Measurements from ENCODE around the gene C6orf120. TPM values are rescaled to one million over a fixed set of nuclear protein-coding genes. Genes with fewer than 3 reads are reported as not detected.

Gene C6orf120
- total and polyA plus RNA-seq, 2 donors (not counting 3 experiments of a cell fraction or from before 2014, with no cell fraction given), result 13.8 to 30.1 TPM

GRCh38 chr6:169719117-169719516 lies 17.2 kb downstream of the C6orf120 start:
- no peak overlapping the region for H3K27ac ChIP-seq (ENCODE audit: insufficient read depth, low read depth, low read length)
- FAIRE-seq (no peak), DNase-seq (ENCODE audit: low read depth, low spot score) (no peak)
- H3K4me3 ChIP-seq (replicated peaks in 1 of 3; ENCODE audit: insufficient read depth in 1 of 3, low read depth in 1 of 3, low read length in 3 of 3), result no peak overlapping the region
- no peak overlapping the region for H3K9ac ChIP-seq (replicated peaks; ENCODE audit: extremely low read depth, insufficient read depth, low read length)
- no peaks in the 10 kb centered on the region for H3K27me3 ChIP-seq (ENCODE audit: control insufficient read depth in 2 of 2, insufficient read depth in 2 of 2, low read length in 2 of 2)
- H3K36me3 ChIP-seq (ENCODE audit: control insufficient read depth in 2 of 2, extremely low read depth in 1 of 2, insufficient read depth in 2 of 2, low read length in 2 of 2), result peaks cover under 1 to 8% of the 10 kb centered on the region in 2 experiments
- peaks cover 40% of the 10 kb centered on the region for H3K79me2 ChIP-seq (ENCODE audit: control insufficient read depth, insufficient read depth, low read length)
- H3K9me3 ChIP-seq (replicated peaks; ENCODE audit: control insufficient read depth, insufficient read depth, low read length), result no peaks in the 10 kb centered on the region
- intact Hi-C loops (cut with micrococcal nuclease) (no loop called here), dilution Hi-C loops (cut with MboI; ENCODE audit: extremely low pct_ligation_motif_present, low sequenced_read_pairs) (no loop called here)
- H3K9me1 ChIP-seq (replicated peaks; ENCODE audit: control insufficient read depth, extremely low read depth, insufficient read depth, low read length), result no peaks in the 10 kb centered on the region
- no peaks in the 10 kb centered on the region for H4K20me1 ChIP-seq (replicated peaks; ENCODE audit: control insufficient read depth, extremely low read depth, insufficient read depth, low read length)
- no TSS peak for BruUV-seq (replicated peaks)
- H3K4me2 ChIP-seq (ENCODE audit: insufficient read depth, low read length), result no peak overlapping the region
- ChIA-PET POLR2A (no interaction called here), CTCF (interaction anchor here (1.2 to 3.4 kb wide), 4 partner anchors 10 to 207 kb away, joined by 3 to 17 read pairs (median 6); no protein-coding TSS in a partner anchor)
- H2AFZ ChIP-seq (ENCODE audit: low read depth, low read length), result no peak overlapping the region
- H3K4me1 ChIP-seq (ENCODE audit: control insufficient read depth, extremely low read depth, insufficient read depth, low read length), result peaks cover 15% of the 10 kb centered on the region
- TF ChIP-seq MYC (IDR thresholded peaks at IDR 0.05; ENCODE audit: low read depth, low read length), result no peak
- no peak for TF ChIP-seq GATA2 (IDR thresholded peaks at IDR 0.05; ENCODE audit: insufficient read depth, insufficient read length, low read depth, low read length)
- no peak for TF ChIP-seq FOS (IDR thresholded peaks at IDR 0.05; ENCODE audit: borderline replicate concordance, insufficient read depth, low read length)
- TF ChIP-seq EZH2 (IDR thresholded peaks at IDR 0.05; ENCODE audit: borderline replicate concordance, low read depth, low read length, severe bottlenecking), result no peak
- TF ChIP-seq CTCF (IDR thresholded peaks at IDR 0.05; ENCODE audit: extremely low read depth in 1 of 2, insufficient read depth in 1 of 2, low read depth in 1 of 2, low read length in 2 of 2), result no peak
- TF ChIP-seq POLR2A (IDR thresholded peaks at IDR 0.05; ENCODE audit: low read depth, low read length), result no peak
- TF ChIP-seq POLR2AphosphoS5 (IDR thresholded peaks at IDR 0.05; ENCODE audit: insufficient read depth, low read depth, low read length), result no peak
- TF ChIP-seq, protein P1, sequence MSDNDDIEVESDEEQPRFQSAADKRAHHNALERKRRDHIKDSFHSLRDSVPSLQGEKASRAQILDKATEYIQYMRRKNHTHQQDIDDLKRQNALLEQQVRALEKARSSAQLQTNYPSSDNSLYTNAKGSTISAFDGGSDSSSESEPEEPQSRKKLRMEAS (IDR thresholded peaks at IDR 0.05; ENCODE audit: insufficient read depth, insufficient read length), result no peak
- no peak for TF ChIP-seq JUN (IDR thresholded peaks at IDR 0.05; ENCODE audit: borderline replicate concordance, insufficient read depth, insufficient read length, low read depth)
